Measurements from ENCODE around the gene HTT. TPM values are rescaled to one million over a fixed set of nuclear protein-coding genes. Genes with fewer than 3 reads are reported as not detected.

The HTT gene
- total RNA-seq, 1 experiment from 2014 or later: 85.4 TPM

DNA sequence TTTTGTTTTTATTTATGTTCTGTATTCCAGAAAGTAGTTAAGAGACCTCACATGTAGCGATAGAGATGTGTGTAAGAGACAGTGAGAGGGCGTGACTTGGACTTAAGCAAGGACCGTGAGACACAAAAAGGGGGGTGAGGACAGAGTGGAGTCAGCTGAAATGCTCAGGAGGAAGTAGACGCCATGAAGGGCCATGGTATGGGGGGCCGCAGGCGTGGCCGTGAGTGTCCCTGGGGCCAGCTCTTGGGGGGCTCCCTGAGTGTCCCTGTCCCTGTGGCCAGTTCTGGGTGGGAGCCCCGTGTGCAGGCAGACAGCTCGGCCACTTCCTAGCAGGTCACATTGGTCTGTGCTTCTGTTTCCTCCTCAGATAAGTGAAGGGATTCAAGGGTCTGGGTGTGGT, 151.5 kb downstream of the HTT start (continued):
- TF ChIP-seq, protein P1, sequence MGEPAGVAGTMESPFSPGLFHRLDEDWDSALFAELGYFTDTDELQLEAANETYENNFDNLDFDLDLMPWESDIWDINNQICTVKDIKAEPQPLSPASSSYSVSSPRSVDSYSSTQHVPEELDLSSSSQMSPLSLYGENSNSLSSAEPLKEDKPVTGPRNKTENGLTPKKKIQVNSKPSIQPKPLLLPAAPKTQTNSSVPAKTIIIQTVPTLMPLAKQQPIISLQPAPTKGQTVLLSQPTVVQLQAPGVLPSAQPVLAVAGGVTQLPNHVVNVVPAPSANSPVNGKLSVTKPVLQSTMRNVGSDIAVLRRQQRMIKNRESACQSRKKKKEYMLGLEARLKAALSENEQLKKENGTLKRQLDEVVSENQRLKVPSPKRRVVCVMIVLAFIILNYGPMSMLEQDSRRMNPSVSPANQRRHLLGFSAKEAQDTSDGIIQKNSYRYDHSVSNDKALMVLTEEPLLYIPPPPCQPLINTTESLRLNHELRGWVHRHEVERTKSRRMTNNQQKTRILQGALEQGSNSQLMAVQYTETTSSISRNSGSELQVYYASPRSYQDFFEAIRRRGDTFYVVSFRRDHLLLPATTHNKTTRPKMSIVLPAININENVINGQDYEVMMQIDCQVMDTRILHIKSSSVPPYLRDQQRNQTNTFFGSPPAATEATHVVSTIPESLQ (CRISPR knock-in tag; IDR thresholded peaks at IDR 0.05): no peak
- no peak for TF ChIP-seq KAT7 (CRISPR knock-in tag; IDR thresholded peaks at IDR 0.05; ENCODE audit: borderline replicate concordance)
- TF ChIP-seq ATF1 (CRISPR knock-in tag; IDR thresholded peaks at IDR 0.05): no peak
- TF ChIP-seq, protein P2, sequence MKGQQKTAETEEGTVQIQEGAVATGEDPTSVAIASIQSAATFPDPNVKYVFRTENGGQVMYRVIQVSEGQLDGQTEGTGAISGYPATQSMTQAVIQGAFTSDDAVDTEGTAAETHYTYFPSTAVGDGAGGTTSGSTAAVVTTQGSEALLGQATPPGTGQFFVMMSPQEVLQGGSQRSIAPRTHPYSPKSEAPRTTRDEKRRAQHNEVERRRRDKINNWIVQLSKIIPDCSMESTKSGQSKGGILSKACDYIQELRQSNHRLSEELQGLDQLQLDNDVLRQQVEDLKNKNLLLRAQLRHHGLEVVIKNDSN (CRISPR knock-in tag; IDR thresholded peaks at IDR 0.05): no peak

DNA sequence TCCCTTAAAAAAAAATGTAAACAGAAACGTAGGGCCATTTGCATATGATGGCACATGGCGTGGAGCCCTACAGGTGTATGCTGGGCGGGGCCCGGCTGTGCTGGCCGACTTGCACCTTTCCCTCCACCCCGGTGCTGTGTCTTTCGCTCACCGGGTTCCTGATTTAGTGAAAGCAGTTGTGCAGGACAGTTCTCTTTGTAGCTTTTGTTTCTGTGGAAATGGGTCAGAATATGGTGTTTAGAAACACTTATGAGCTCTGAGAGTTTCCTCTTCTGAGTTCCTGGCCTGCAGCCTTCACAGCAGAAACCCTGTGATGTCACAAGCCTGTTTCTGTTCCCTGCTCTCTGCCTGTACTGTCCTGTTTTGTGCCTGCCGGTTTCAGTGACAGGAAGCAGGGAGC, 152.0 kb downstream of the HTT start:
- ChIA-PET POLR2A (no interaction called here), CTCF (no interaction called here)
- no peak for ATAC-seq
- Mint-ChIP-seq H3K27me3 (ENCODE audit: low read depth) (no peaks in the 10 kb centered on the region), H3K4me1 (no peaks in the 10 kb centered on the region), H3K4me3 (no peak overlapping the region), H3K27ac (no peak overlapping the region), H3K36me3 (peaks cover 56% of the 10 kb centered on the region), H3K9me3 (peaks cover 8% of the 10 kb centered on the region)
- no peak for DNase-seq (ENCODE audit: low spot score)
- TF ChIP-seq, protein P3, sequence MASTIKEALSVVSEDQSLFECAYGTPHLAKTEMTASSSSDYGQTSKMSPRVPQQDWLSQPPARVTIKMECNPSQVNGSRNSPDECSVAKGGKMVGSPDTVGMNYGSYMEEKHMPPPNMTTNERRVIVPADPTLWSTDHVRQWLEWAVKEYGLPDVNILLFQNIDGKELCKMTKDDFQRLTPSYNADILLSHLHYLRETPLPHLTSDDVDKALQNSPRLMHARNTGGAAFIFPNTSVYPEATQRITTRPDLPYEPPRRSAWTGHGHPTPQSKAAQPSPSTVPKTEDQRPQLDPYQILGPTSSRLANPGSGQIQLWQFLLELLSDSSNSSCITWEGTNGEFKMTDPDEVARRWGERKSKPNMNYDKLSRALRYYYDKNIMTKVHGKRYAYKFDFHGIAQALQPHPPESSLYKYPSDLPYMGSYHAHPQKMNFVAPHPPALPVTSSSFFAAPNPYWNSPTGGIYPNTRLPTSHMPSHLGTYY (CRISPR knock-in tag; IDR thresholded peaks at IDR 0.05): no peak
- TF ChIP-seq KAT7 (CRISPR knock-in tag; IDR thresholded peaks at IDR 0.05; ENCODE audit: borderline replicate concordance): no peak

DNA sequence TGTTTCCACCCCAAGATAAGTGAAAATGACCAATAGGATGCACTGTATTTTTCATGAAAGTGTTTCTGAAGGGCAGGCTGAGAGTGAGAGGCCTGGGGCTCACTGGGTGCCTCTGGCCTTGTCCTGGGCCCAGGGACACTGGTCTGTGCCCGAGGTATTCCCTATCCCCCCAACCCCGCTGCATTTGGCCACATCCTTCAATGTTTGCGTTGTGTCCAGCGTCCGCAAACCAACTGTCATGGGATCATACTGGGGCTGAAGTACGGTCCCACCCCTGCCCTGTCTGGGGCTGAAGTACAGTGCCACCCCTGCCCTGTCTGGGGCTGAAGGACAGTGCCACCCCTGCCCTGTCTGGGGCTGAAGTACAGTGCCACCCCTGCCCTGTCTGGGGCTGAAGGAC, 152.5 kb downstream of the HTT start:
- CTCF ChIA-PET: no interaction called here
- DNase-seq (ENCODE audit: low spot score) (no peak), ATAC-seq (no peak)
- TF ChIP-seq ESRRA (CRISPR knock-in tag; IDR thresholded peaks at IDR 0.05; ENCODE audit: borderline replicate concordance): no peak
- peaks cover 59% of the 10 kb centered on the region for H3K36me3 Mint-ChIP-seq
- H3K4me3 Mint-ChIP-seq: no peak overlapping the region
- H3K27ac Mint-ChIP-seq: no peak overlapping the region
- no peaks in the 10 kb centered on the region for H3K4me1 Mint-ChIP-seq
- no peaks in the 10 kb centered on the region for H3K27me3 Mint-ChIP-seq (ENCODE audit: low read depth)
- POLR2A ChIA-PET: no interaction called here
- H3K9me3 Mint-ChIP-seq: peaks cover 8% of the 10 kb centered on the region

DNA sequence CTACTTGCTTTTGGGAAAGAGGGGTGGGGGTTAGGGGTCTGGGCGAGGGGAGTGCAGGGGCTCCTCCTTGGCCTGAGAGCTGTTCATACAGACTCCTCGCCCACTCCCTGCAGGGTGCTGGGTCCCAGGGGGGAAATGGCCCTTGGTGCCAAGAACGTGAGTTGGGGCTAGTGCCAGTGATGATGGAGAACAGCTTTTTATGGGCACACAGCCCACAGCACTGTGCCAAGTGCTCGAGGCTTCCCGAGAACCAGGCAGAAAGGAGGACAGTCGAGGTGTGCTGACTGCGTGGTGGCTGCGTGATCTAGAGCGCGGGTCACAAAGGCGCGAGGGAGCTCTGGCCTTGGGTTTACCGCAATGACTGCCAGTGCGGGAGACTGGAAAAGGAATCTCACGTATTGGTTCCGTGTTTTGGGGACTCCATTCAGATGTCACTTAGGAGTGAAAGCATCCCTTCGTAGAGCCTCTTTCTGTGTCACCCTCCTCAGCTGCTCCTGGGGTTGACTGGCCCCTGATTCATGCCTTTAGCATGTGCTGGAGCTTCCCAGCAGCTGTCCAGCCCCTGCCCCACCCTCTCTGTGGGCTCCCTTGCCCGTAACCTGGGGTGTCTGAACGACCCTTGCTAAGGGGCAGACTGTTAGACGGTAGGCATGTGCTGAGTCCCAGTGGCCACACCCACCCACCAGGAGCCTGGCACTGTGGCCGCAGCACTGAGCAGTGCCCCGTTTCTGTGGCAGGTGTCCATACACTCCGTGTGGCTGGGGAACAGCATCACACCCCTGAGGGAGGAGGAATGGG, 153.6 kb downstream of the HTT start:
- TF ChIP-seq, protein P4, sequence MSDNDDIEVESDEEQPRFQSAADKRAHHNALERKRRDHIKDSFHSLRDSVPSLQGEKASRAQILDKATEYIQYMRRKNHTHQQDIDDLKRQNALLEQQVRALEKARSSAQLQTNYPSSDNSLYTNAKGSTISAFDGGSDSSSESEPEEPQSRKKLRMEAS (CRISPR knock-in tag; IDR thresholded peaks at IDR 0.05): no peak
- TF ChIP-seq, protein P5, sequence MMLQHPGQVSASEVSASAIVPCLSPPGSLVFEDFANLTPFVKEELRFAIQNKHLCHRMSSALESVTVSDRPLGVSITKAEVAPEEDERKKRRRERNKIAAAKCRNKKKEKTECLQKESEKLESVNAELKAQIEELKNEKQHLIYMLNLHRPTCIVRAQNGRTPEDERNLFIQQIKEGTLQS (CRISPR knock-in tag; conservative IDR thresholded peaks at IDR 0.05): no peak
- TF ChIP-seq NFYB (CRISPR knock-in tag; conservative IDR thresholded peaks at IDR 0.05; ENCODE audit: low read depth) (no peak), TCF7 (CRISPR knock-in tag; IDR thresholded peaks at IDR 0.05; ENCODE audit: low read depth) (no peak), NFE2L1 (CRISPR knock-in tag; IDR thresholded peaks at IDR 0.05) (no peak), ZNF423 (CRISPR knock-in tag; IDR thresholded peaks at IDR 0.05) (no peak), SMAD3 (CRISPR knock-in tag; IDR thresholded peaks at IDR 0.05; ENCODE audit: borderline replicate concordance) (no peak), NR3C1 (CRISPR knock-in tag; conservative IDR thresholded peaks at IDR 0.05; ENCODE audit: low read depth) (no peak), SMAD4 (CRISPR knock-in tag; IDR thresholded peaks at IDR 0.05) (no peak)
- TF ChIP-seq, protein P6, sequence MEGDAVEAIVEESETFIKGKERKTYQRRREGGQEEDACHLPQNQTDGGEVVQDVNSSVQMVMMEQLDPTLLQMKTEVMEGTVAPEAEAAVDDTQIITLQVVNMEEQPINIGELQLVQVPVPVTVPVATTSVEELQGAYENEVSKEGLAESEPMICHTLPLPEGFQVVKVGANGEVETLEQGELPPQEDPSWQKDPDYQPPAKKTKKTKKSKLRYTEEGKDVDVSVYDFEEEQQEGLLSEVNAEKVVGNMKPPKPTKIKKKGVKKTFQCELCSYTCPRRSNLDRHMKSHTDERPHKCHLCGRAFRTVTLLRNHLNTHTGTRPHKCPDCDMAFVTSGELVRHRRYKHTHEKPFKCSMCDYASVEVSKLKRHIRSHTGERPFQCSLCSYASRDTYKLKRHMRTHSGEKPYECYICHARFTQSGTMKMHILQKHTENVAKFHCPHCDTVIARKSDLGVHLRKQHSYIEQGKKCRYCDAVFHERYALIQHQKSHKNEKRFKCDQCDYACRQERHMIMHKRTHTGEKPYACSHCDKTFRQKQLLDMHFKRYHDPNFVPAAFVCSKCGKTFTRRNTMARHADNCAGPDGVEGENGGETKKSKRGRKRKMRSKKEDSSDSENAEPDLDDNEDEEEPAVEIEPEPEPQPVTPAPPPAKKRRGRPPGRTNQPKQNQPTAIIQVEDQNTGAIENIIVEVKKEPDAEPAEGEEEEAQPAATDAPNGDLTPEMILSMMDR (IDR thresholded peaks at IDR 0.05): no peak
- TF ChIP-seq, protein P7, sequence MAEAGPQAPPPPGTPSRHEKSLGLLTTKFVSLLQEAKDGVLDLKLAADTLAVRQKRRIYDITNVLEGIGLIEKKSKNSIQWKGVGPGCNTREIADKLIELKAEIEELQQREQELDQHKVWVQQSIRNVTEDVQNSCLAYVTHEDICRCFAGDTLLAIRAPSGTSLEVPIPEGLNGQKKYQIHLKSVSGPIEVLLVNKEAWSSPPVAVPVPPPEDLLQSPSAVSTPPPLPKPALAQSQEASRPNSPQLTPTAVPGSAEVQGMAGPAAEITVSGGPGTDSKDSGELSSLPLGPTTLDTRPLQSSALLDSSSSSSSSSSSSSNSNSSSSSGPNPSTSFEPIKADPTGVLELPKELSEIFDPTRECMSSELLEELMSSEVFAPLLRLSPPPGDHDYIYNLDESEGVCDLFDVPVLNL (CRISPR knock-in tag; IDR thresholded peaks at IDR 0.05; ENCODE audit: borderline replicate concordance, low read depth): no peak
- no peaks in the 10 kb centered on the region for H3K27me3 Mint-ChIP-seq (ENCODE audit: low read depth)
- no peak overlapping the region for H3K4me3 Mint-ChIP-seq
- H3K27ac Mint-ChIP-seq: no peak overlapping the region
- no peaks in the 10 kb centered on the region for H3K4me1 Mint-ChIP-seq
- POLR2A ChIA-PET: no interaction called here
- DNase-seq (ENCODE audit: low spot score): no peak
- no peak for ATAC-seq
- peaks cover 8% of the 10 kb centered on the region for H3K9me3 Mint-ChIP-seq
- peaks cover 56% of the 10 kb centered on the region for H3K36me3 Mint-ChIP-seq
- CTCF ChIA-PET: no interaction called here

All from WTC11 (cell line).